H9 (cell line): Measurements from ENCODE around the gene ZNF385B. TPM values are rescaled to one million over a fixed set of nuclear protein-coding genes. Genes with fewer than 3 reads are reported as not detected.

Experiments
- DNase-seq: peaks from one replicate; pipeline ENCODE4 v3.0.0-alpha.2; 2017
- H2AFZ ChIP-seq: one replicate; pipeline ENCODE4 v1.6.1; 2013; ENCODE audit warnings: mild to moderate bottlenecking, low read length, control low read depth, moderate library complexity
- H2AK5ac ChIP-seq: 2 replicates; pipeline ENCODE4 v1.6.1; 2013; ENCODE audit warnings: low read length, control low read depth, mixed read lengths; ENCODE audit not compliant: insufficient read length
- H2BK120ac ChIP-seq: one replicate; pipeline ENCODE4 v1.6.1; 2013; ENCODE audit warnings: low read depth, mild to moderate bottlenecking, low read length, control low read depth, inconsistent platforms; ENCODE audit not compliant: poor library complexity, severe bottlenecking
- H2BK12ac ChIP-seq: 2 replicates; pipeline ENCODE4 v1.6.1; 2013; ENCODE audit warnings: low read length, control low read depth, mixed read lengths, low read depth; ENCODE audit not compliant: insufficient read length
- H2BK15ac ChIP-seq: 2 replicates; pipeline ENCODE4 v1.6.1; 2013; ENCODE audit warnings: low read depth, low read length, control low read depth
- H2BK20ac ChIP-seq: one replicate; pipeline ENCODE4 v1.6.1; 2013; ENCODE audit warnings: low read depth, mild to moderate bottlenecking, low read length, control low read depth, inconsistent platforms; ENCODE audit not compliant: poor library complexity, severe bottlenecking
- H2BK5ac ChIP-seq: 2 replicates; pipeline ENCODE4 v1.6.1; 2013; ENCODE audit warnings: low read length, control low read depth, mixed read lengths; ENCODE audit not compliant: insufficient read length
- H3K14ac ChIP-seq: 2 replicates; pipeline ENCODE4 v1.6.1; 2013; ENCODE audit warnings: low read length, control low read depth; ENCODE audit not compliant: insufficient read depth
- H3K18ac ChIP-seq: 2 replicates; pipeline ENCODE4 v1.6.1; 2013; ENCODE audit warnings: low read depth, mild to moderate bottlenecking, mixed read lengths, low read length, control low read depth; ENCODE audit not compliant: insufficient read length
- H3K23ac ChIP-seq: 2 replicates; pipeline ENCODE4 v1.6.1; 2013; ENCODE audit warnings: low read length, control low read depth, mixed read lengths, low read depth; ENCODE audit not compliant: insufficient read length
- H3K23me2 ChIP-seq: 2 replicates; pipeline ENCODE4 v1.6.1; 2013; ENCODE audit warnings: low read depth, mild to moderate bottlenecking, mixed read lengths, low read length, control low read depth; ENCODE audit not compliant: insufficient read length, poor library complexity, severe bottlenecking
- H3K27ac ChIP-seq: 2 replicates; pipeline ENCODE4 v1.5.1; 2013; ENCODE audit warnings: low read length, control low read depth, mixed read lengths, low read depth; ENCODE audit not compliant: insufficient read length
- H3K27me3 ChIP-seq: 2 replicates; pipeline ENCODE4 v1.6.1; 2013; ENCODE audit warnings: low read length, control low read depth, inconsistent platforms; ENCODE audit not compliant: insufficient read depth
- H3K4ac ChIP-seq: 2 replicates; pipeline ENCODE4 v1.6.1; 2013; ENCODE audit warnings: low read depth, mild to moderate bottlenecking, control low read depth, inconsistent platforms, low read length, moderate library complexity
- H3K4me1 ChIP-seq: 2 replicates; pipeline ENCODE4 v1.6.1; 2013; ENCODE audit warnings: low read length, control low read depth, inconsistent platforms; ENCODE audit not compliant: insufficient read depth
- H3K4me2 ChIP-seq: 2 replicates; pipeline ENCODE4 v1.6.1; 2013; ENCODE audit warnings: low read length, control low read depth, mixed read lengths; ENCODE audit not compliant: insufficient read length, insufficient read depth
- H3K56ac ChIP-seq: 2 replicates; pipeline ENCODE4 v1.6.1; 2013; ENCODE audit warnings: low read depth, mild to moderate bottlenecking, mixed read lengths, low read length, control low read depth; ENCODE audit not compliant: insufficient read length
- H3K79me1 ChIP-seq: 2 replicates; pipeline ENCODE4 v1.6.1; 2013; ENCODE audit warnings: low read depth, mild to moderate bottlenecking, moderate library complexity, low read length, control low read depth, inconsistent platforms; ENCODE audit not compliant: insufficient read depth, poor library complexity, severe bottlenecking
- H3K79me2 ChIP-seq: 2 replicates; pipeline ENCODE4 v1.6.1; 2013; ENCODE audit warnings: low read length, control low read depth, inconsistent platforms; ENCODE audit not compliant: insufficient read depth
- H3K9ac ChIP-seq: 2 replicates; pipeline ENCODE4 v1.6.1; 2013; ENCODE audit warnings: low read length, control low read depth, mixed read lengths; ENCODE audit not compliant: insufficient read length; ENCODE audit errors: extremely low read depth
- H3K9me3 ChIP-seq: one replicate; pipeline ENCODE4 v1.6.1; 2013; ENCODE audit warnings: low read depth, low read length, inconsistent platforms; ENCODE audit not compliant: control insufficient read depth
- H3T11ph ChIP-seq: one replicate; pipeline ENCODE4 v1.6.1; 2013; ENCODE audit warnings: mild to moderate bottlenecking, low read length, control low read depth, inconsistent platforms
- H4K20me1 ChIP-seq: one replicate; pipeline ENCODE4 v1.6.1; 2013; ENCODE audit not compliant: control insufficient read depth, insufficient read length, insufficient read depth
- H4K5ac ChIP-seq: 2 replicates; pipeline ENCODE4 v1.6.1; 2013; ENCODE audit warnings: low read depth, mild to moderate bottlenecking, mixed read lengths, low read length, control low read depth; ENCODE audit not compliant: insufficient read length
- H4K8ac ChIP-seq: replicated peaks from 2 replicates; pipeline ENCODE4 v1.6.1; 2013; ENCODE audit warnings: low read length, control low read depth, mixed read lengths, low read depth; ENCODE audit not compliant: insufficient read length
- H4K91ac ChIP-seq: 2 replicates; pipeline ENCODE4 v1.6.1; 2013; ENCODE audit warnings: low read depth, mild to moderate bottlenecking, moderate library complexity, mixed read lengths, low read length, control low read depth; ENCODE audit not compliant: insufficient read length
- H3K27ac Mint-ChIP-seq, 3 experiments: 2 replicates in 2 of 3; 3 replicates in 1 of 3; pipeline ENCODE4 v1.8.0; 2020 to 2021; ENCODE audit warnings: mixed read lengths in 3 of 3, mild to moderate bottlenecking in 1 of 3, moderate library complexity in 1 of 3
- H3K27me3 Mint-ChIP-seq: 2 replicates; pipeline ENCODE4 v1.8.0; 2021; ENCODE audit warnings: low read depth, mild to moderate bottlenecking, moderate library complexity, mixed read lengths
- H3K36me3 Mint-ChIP-seq, 3 experiments: 2 replicates in 2 of 3; 3 replicates in 1 of 3; pipeline ENCODE4 v1.8.0; 2020 to 2021; ENCODE audit warnings: low read depth in 3 of 3, mixed read lengths in 3 of 3; ENCODE audit not compliant: insufficient read depth in 1 of 3
- H3K4me1 Mint-ChIP-seq, 2 experiments: 2 replicates each; pipeline ENCODE4 v1.8.0; 2020; ENCODE audit warnings: mixed read lengths in 2 of 2
- H3K4me3 Mint-ChIP-seq, 2 experiments: 2 replicates in 1 of 2; 3 replicates in 1 of 2; pipeline ENCODE4 v1.8.0; 2020 to 2021; ENCODE audit warnings: mild to moderate bottlenecking in 2 of 2, mixed read lengths in 2 of 2, moderate library complexity in 1 of 2
- H3K9me3 Mint-ChIP-seq, 2 experiments: 2 replicates in 1 of 2; 3 replicates in 1 of 2; pipeline ENCODE4 v1.8.0; 2020; ENCODE audit warnings: mild to moderate bottlenecking in 2 of 2, mixed read lengths in 2 of 2, moderate library complexity in 1 of 2
- WGBS: extraction: QIAGEN DNeasy Blood & Tissue Kit; methylation state at CpG from one replicate; pipeline ENCODE4 v1.1.7; 2013; ENCODE audit warnings: missing lambda C conversion rate, low lambda C conversion rate, mixed read lengths; ENCODE audit not compliant: insufficient read length; ENCODE audit errors: extremely low coverage; 5-methylcytosine and 5-hydroxymethylcytosine counted together
- total RNA-seq: library from RNA; stranded (reverse); gene quantifications from 2 replicates; pipeline ENCODE4 v1.2.1, GENCODE V29; 2021
- TF ChIP-seq, protein P1 (sequence below): fragments of 200-600 bp; sonication (generic); conservative IDR thresholded peaks from 3 replicates; pipeline ENCODE4 v1.8.0; 2021; ENCODE audit warnings: antibody characterized with exemption, mild to moderate bottlenecking

Gene ZNF385B
- total RNA-seq, 1 experiment from 2014 or later = 2.1 TPM

DNA sequence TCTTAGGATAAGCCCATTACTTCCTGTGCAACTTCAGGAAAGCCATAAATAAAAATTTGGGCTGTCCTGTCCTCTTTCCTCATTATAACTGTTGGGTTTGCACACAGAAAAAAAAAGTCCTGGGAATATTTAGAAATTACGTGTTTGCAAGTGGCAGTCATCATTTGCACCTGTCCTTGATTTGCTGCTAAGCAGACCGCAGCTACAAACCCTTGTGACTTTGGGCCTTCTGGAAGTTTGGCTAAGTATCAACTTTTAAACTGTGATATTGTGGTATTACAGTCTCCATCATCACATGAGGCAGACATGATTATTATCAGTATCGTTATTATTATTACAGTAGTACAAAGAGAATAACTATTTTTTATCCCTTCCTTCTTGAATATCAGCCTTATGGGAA, 336.1 kb downstream of the ZNF385B start:
- no peak overlapping the region for H2BK15ac ChIP-seq
- no peak overlapping the region for H3K14ac ChIP-seq
- H3K18ac ChIP-seq = no peak overlapping the region
- no peak overlapping the region for H2BK120ac ChIP-seq
- H3K4me1 Mint-ChIP-seq = peaks cover 0 to 4% of the 10 kb centered on the region in 2 experiments; a peak in 1 of 4 replicates
- no peaks in the 10 kb centered on the region for H3K9me3 ChIP-seq
- no peak overlapping the region for H3K9ac ChIP-seq
- H2BK20ac ChIP-seq = no peak overlapping the region
- H3K56ac ChIP-seq = no peak overlapping the region
- H4K5ac ChIP-seq = no peak overlapping the region
- no peaks in the 10 kb centered on the region for H3K79me2 ChIP-seq
- H4K91ac ChIP-seq = no peak overlapping the region
- no peak overlapping the region for H3K27ac Mint-ChIP-seq
- H3K36me3 Mint-ChIP-seq = no peaks in the 10 kb centered on the region
- H3K23ac ChIP-seq = no peak overlapping the region
- no peaks in the 10 kb centered on the region for H3K27me3 ChIP-seq
- DNase-seq = no peak
- H2AK5ac ChIP-seq = no peak overlapping the region
- H2BK5ac ChIP-seq = no peak overlapping the region
- H3K27me3 Mint-ChIP-seq = no peaks in the 10 kb centered on the region
- WGBS = no CpG with 5 or more reads among the region's 3 CpGs
- H3K4ac ChIP-seq = no peak overlapping the region
- H3K4me2 ChIP-seq = no peak overlapping the region
- TF ChIP-seq, protein P1, sequence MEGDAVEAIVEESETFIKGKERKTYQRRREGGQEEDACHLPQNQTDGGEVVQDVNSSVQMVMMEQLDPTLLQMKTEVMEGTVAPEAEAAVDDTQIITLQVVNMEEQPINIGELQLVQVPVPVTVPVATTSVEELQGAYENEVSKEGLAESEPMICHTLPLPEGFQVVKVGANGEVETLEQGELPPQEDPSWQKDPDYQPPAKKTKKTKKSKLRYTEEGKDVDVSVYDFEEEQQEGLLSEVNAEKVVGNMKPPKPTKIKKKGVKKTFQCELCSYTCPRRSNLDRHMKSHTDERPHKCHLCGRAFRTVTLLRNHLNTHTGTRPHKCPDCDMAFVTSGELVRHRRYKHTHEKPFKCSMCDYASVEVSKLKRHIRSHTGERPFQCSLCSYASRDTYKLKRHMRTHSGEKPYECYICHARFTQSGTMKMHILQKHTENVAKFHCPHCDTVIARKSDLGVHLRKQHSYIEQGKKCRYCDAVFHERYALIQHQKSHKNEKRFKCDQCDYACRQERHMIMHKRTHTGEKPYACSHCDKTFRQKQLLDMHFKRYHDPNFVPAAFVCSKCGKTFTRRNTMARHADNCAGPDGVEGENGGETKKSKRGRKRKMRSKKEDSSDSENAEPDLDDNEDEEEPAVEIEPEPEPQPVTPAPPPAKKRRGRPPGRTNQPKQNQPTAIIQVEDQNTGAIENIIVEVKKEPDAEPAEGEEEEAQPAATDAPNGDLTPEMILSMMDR = no peak
- H3K4me1 ChIP-seq = no peaks in the 10 kb centered on the region
- no peak overlapping the region for H3K4me3 Mint-ChIP-seq
- H2AFZ ChIP-seq = no peak overlapping the region
- no peak overlapping the region for H2BK12ac ChIP-seq
- H3T11ph ChIP-seq = no peak overlapping the region
- H3K27ac ChIP-seq = no peak overlapping the region
- H4K20me1 ChIP-seq = no peaks in the 10 kb centered on the region
- H4K8ac ChIP-seq = no peak overlapping the region
- no peaks in the 10 kb centered on the region for H3K9me3 Mint-ChIP-seq
- no peaks in the 10 kb centered on the region for H3K79me1 ChIP-seq
- H3K23me2 ChIP-seq = no peaks in the 10 kb centered on the region
